HepG2 (cell line): Measurements from ENCODE around the gene APOC1. TPM values are rescaled to one million over a fixed set of nuclear protein-coding genes. Genes with fewer than 3 reads are reported as not detected.

ENCODE experiments used
- ARNT ChIP-seq: fragments of 450-650 bp; IDR thresholded peaks from 2 replicates; pipeline ENCODE4 v1.6.1; 2017
- ATAD3A ChIP-seq: sonication (generic); formaldehyde crosslinking; IDR thresholded peaks from 2 replicates; pipeline ENCODE4 v1.4.0; 2020; ENCODE audit warnings: missing genetic modification reagents
- CCDC6 ChIP-seq: sonication (generic); formaldehyde crosslinking; IDR thresholded peaks from 2 replicates; pipeline ENCODE4 v1.8.1; 2022; ENCODE audit warnings: mild to moderate bottlenecking, missing genetic modification reagents, moderate library complexity
- HNRNPLL ChIP-seq: fragments of 200-400 bp; formaldehyde crosslinking; IDR thresholded peaks from 2 replicates; pipeline ENCODE4 v1.6.1; 2017; ENCODE audit warnings: mild to moderate bottlenecking, low read depth, low read length; ENCODE audit not compliant: poor library complexity, severe bottlenecking
- MBD4 ChIP-seq: IDR thresholded peaks from 2 replicates; pipeline ENCODE4 v1.6.1; 2012; ENCODE audit warnings: low read length, inconsistent platforms, borderline replicate concordance
- NR2F2 ChIP-seq: IDR thresholded peaks from 2 replicates; pipeline ENCODE4 v1.6.1; 2012; ENCODE audit warnings: low read depth, inconsistent platforms, borderline replicate concordance
- PLSCR1 ChIP-seq: sonication (generic); formaldehyde crosslinking; IDR thresholded peaks from 2 replicates; pipeline ENCODE4 v1.5.0; 2020; ENCODE audit warnings: missing genetic modification reagents, mild to moderate bottlenecking, borderline replicate concordance
- POGZ ChIP-seq: sonication (generic); formaldehyde crosslinking; IDR thresholded peaks from 2 replicates; pipeline ENCODE4 v1.4.0; 2020; ENCODE audit warnings: mild to moderate bottlenecking, missing genetic modification reagents
- RELA ChIP-seq: sonication (generic); formaldehyde crosslinking; IDR thresholded peaks from 2 replicates; pipeline ENCODE4 v1.4.0; 2020; ENCODE audit warnings: missing genetic modification reagents
- REPIN1 ChIP-seq: sonication (generic); formaldehyde crosslinking; IDR thresholded peaks from 2 replicates; pipeline ENCODE4 v1.8.0; 2022; ENCODE audit warnings: missing genetic modification reagents, low read depth, mild to moderate bottlenecking, borderline replicate concordance
- RFX1 ChIP-seq: fragments of 450-650 bp; IDR thresholded peaks from 2 replicates; pipeline ENCODE4 v1.6.1; 2017
- SATB2 ChIP-seq: sonication (generic); formaldehyde crosslinking; IDR thresholded peaks from 2 replicates; pipeline ENCODE4 v1.5.0; 2020; ENCODE audit warnings: missing genetic modification reagents
- TEAD2 ChIP-seq: sonication (generic); formaldehyde crosslinking; IDR thresholded peaks from 2 replicates; pipeline ENCODE4 v1.9.0; 2021; ENCODE audit warnings: missing genetic modification reagents
- U2AF1 ChIP-seq: fragments of 200-400 bp; formaldehyde crosslinking; optimal IDR thresholded peaks from 2 replicates; pipeline ENCODE3; 2017; ENCODE audit warnings: mild to moderate bottlenecking, low read depth, low read length
- YEATS4 ChIP-seq: sonication (generic); formaldehyde crosslinking; IDR thresholded peaks from 2 replicates; pipeline ENCODE4 v1.4.0; 2020; ENCODE audit warnings: missing genetic modification reagents, borderline replicate concordance
- ZC3H4 ChIP-seq: sonication (generic); formaldehyde crosslinking; IDR thresholded peaks from 2 replicates; pipeline ENCODE4 v1.4.0; 2020; ENCODE audit warnings: missing genetic modification reagents, borderline replicate concordance
- ZNF484 ChIP-seq: sonication (generic); formaldehyde crosslinking; IDR thresholded peaks from 2 replicates; pipeline ENCODE4 v1.5.1; 2020; ENCODE audit warnings: mild to moderate bottlenecking, low read depth, missing genetic modification reagents, borderline replicate concordance
- ZNF576 ChIP-seq: sonication (generic); formaldehyde crosslinking; IDR thresholded peaks from 2 replicates; pipeline ENCODE4 v1.4.0; 2020; ENCODE audit warnings: mild to moderate bottlenecking, missing genetic modification reagents
- ZNF616 ChIP-seq: sonication (generic); formaldehyde crosslinking; IDR thresholded peaks from 2 replicates; pipeline ENCODE4 v1.5.0; 2020; ENCODE audit warnings: low read depth, mild to moderate bottlenecking, missing genetic modification reagents
- ZNF878 ChIP-seq: sonication (generic); formaldehyde crosslinking; IDR thresholded peaks from 2 replicates; pipeline ENCODE4 v1.8.1; 2023; ENCODE audit warnings: mild to moderate bottlenecking, missing genetic modification reagents, moderate library complexity
- polyA plus RNA-seq, 8 experiments: library from polyadenylated mRNA; depleted of rRNA in 3 of 8; stranded (reverse) in 7 of 8; unstranded in 1 of 8; fragments of >200 nt; fragmentation: Illumina TruSeq in 4 of 8; extraction: Trizol in 4 of 8; gene quantifications; 2 replicates each; pipeline versions ENCODE4 v1.2.1 to v1.2.3, GENCODE V29; 2011 to 2016; ENCODE audit warnings: low read depth in 4 of 8, missing spikeins in 1 of 8, mixed read lengths in 1 of 8; ENCODE audit not compliant: insufficient read depth in 1 of 8
- total RNA-seq, 5 experiments: library from RNA; depleted of rRNA; stranded (reverse); fragments of >200 nt; fragmentation: Illumina TruSeq; extraction: Trizol; gene quantifications; 2 replicates each; pipeline ENCODE4 v1.2.3, GENCODE V29; 2016; ENCODE audit warnings: low read depth in 1 of 5
- TF ChIP-seq, protein P1 (sequence below): sonication (generic); formaldehyde crosslinking; IDR thresholded peaks from 2 replicates; pipeline ENCODE4 v1.8.0; 2022; ENCODE audit warnings: missing genetic modification reagents, mild to moderate bottlenecking, moderate library complexity, borderline replicate concordance
- TF ChIP-seq, protein P2 (sequence below): sonication (generic); formaldehyde crosslinking; IDR thresholded peaks from 2 replicates; pipeline ENCODE4 v1.8.0; 2022; ENCODE audit warnings: mild to moderate bottlenecking, missing genetic modification reagents
- TF ChIP-seq, protein P3 (sequence below): sonication (generic); formaldehyde crosslinking; IDR thresholded peaks from 2 replicates; pipeline ENCODE4 v1.4.0; 2020; ENCODE audit warnings: mild to moderate bottlenecking, missing genetic modification reagents

APOC1 gene
- total and polyA plus RNA-seq, 2 of the 13 experiments (the other 11 are each of a cell fraction or from before 2014, with no cell fraction given) = 600 to 1,235 TPM

DNA sequence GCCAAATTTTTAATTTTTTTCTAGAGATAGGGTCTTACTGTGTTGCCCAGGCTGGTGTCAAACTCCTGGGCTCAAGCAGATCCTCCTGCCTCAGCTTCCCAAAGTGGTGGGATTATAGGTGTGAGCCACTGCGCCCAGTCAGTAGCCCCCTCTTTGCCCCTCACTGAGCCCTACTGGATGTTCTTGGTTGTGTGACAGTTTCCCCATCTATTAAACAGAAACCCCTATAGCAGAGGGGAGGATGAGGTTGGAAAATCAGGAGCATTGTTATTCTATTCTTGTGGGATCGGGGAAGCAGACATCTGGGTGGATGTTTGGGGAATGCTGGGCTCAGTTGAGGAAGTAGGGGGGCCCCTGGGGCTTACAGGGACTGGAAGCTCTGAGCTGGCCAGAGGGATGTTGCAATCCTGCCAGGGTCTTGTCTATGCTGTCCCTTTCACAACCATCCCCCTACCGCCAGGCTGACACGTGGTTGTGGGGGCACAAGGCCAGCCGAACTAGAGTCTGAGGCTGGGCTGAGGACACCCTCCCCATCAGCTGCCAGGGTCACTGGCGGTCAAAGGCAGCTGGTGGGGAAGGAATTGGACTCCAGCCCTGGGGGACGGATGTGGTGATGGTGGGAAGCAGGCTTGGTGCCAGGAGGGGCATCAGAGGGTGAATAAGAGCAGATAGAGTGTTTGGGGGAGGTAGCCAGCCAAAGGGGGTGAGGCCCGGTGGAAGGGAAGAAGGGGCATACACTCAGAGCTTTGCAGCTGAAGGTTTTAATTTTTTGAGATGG is 10.9 kb downstream of the APOC1 start (continued):
- TF ChIP-seq, protein P1, sequence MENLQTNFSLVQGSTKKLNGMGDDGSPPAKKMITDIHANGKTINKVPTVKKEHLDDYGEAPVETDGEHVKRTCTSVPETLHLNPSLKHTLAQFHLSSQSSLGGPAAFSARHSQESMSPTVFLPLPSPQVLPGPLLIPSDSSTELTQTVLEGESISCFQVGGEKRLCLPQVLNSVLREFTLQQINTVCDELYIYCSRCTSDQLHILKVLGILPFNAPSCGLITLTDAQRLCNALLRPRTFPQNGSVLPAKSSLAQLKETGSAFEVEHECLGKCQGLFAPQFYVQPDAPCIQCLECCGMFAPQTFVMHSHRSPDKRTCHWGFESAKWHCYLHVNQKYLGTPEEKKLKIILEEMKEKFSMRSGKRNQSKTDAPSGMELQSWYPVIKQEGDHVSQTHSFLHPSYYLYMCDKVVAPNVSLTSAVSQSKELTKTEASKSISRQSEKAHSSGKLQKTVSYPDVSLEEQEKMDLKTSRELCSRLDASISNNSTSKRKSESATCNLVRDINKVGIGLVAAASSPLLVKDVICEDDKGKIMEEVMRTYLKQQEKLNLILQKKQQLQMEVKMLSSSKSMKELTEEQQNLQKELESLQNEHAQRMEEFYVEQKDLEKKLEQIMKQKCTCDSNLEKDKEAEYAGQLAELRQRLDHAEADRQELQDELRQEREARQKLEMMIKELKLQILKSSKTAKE (CRISPR knock-in tag) = peak; percentile 100
- peak; percentile 32 for TF ChIP-seq U2AF1
- no peak for TF ChIP-seq ARNT
- no peak for TF ChIP-seq PLSCR1 (CRISPR knock-in tag)
- peak; percentile 96 for TF ChIP-seq YEATS4 (CRISPR knock-in tag)
- no peak for TF ChIP-seq ZNF484
- TF ChIP-seq REPIN1 (CRISPR knock-in tag) = peak; percentile 92
- TF ChIP-seq, protein P2, sequence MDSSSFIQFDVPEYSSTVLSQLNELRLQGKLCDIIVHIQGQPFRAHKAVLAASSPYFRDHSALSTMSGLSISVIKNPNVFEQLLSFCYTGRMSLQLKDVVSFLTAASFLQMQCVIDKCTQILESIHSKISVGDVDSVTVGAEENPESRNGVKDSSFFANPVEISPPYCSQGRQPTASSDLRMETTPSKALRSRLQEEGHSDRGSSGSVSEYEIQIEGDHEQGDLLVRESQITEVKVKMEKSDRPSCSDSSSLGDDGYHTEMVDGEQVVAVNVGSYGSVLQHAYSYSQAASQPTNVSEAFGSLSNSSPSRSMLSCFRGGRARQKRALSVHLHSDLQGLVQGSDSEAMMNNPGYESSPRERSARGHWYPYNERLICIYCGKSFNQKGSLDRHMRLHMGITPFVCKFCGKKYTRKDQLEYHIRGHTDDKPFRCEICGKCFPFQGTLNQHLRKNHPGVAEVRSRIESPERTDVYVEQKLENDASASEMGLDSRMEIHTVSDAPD = peak; percentile 98
- TF ChIP-seq ZNF878 (CRISPR knock-in tag) = peak; percentile 96
- no peak for TF ChIP-seq ZC3H4 (CRISPR knock-in tag)
- TF ChIP-seq ATAD3A (CRISPR knock-in tag) = no peak
- TF ChIP-seq TEAD2 (CRISPR knock-in tag) = no peak
- TF ChIP-seq POGZ (CRISPR knock-in tag) = peak; percentile 90
- TF ChIP-seq NR2F2 = peak; percentile 91; the same call in 1 of the 2 replicates
- no peak for TF ChIP-seq SATB2
- peak; percentile 99 for TF ChIP-seq CCDC6 (CRISPR knock-in tag)
- TF ChIP-seq RELA (CRISPR knock-in tag) = no peak
- TF ChIP-seq, protein P3, sequence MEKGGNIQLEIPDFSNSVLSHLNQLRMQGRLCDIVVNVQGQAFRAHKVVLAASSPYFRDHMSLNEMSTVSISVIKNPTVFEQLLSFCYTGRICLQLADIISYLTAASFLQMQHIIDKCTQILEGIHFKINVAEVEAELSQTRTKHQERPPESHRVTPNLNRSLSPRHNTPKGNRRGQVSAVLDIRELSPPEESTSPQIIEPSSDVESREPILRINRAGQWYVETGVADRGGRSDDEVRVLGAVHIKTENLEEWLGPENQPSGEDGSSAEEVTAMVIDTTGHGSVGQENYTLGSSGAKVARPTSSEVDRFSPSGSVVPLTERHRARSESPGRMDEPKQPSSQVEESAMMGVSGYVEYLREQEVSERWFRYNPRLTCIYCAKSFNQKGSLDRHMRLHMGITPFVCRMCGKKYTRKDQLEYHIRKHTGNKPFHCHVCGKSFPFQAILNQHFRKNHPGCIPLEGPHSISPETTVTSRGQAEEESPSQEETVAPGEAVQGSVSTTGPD (CRISPR knock-in tag) = peak; percentile 94
- TF ChIP-seq ZNF616 (CRISPR knock-in tag) = peak; percentile 72; the same call in 1 of the 2 replicates
- TF ChIP-seq ZNF576 = no peak
- no peak for TF ChIP-seq HNRNPLL
- no peak for TF ChIP-seq MBD4
- TF ChIP-seq RFX1 = no peak
